Measurements from ENCODE around the gene MASP1. TPM values are rescaled to one million over a fixed set of nuclear protein-coding genes. Genes with fewer than 3 reads are reported as not detected.

MASP1 gene
- total RNA-seq, 2 experiments from 2014 or later: not detected

- Mint-ChIP-seq H3K4me3 (no peak overlapping the region), H3K27me3 (peaks cover 3% of the 10 kb centered on the region), H3K27ac (no peak overlapping the region), H3K36me3 (ENCODE audit: low read depth) (no peaks in the 10 kb centered on the region), H3K9me3 (no peaks in the 10 kb centered on the region), H3K4me1 (ENCODE audit: low read depth) (no peaks in the 10 kb centered on the region)
- CTCF ChIA-PET: interaction anchor here (10.3 kb wide), 1 partner anchor 10 kb away, joined by 93 read pairs; no protein-coding TSS in a partner anchor
- POLR2A ChIA-PET: no interaction called here
- intact Hi-C loops (cut with micrococcal nuclease): no loop called here
- no peak for DNase-seq
- no peak for ATAC-seq
- TF ChIP-seq, protein P1, sequence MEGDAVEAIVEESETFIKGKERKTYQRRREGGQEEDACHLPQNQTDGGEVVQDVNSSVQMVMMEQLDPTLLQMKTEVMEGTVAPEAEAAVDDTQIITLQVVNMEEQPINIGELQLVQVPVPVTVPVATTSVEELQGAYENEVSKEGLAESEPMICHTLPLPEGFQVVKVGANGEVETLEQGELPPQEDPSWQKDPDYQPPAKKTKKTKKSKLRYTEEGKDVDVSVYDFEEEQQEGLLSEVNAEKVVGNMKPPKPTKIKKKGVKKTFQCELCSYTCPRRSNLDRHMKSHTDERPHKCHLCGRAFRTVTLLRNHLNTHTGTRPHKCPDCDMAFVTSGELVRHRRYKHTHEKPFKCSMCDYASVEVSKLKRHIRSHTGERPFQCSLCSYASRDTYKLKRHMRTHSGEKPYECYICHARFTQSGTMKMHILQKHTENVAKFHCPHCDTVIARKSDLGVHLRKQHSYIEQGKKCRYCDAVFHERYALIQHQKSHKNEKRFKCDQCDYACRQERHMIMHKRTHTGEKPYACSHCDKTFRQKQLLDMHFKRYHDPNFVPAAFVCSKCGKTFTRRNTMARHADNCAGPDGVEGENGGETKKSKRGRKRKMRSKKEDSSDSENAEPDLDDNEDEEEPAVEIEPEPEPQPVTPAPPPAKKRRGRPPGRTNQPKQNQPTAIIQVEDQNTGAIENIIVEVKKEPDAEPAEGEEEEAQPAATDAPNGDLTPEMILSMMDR (IDR thresholded peaks at IDR 0.05): no peak
These were observed 37.2 kb upstream of the MASP1 start for GRCh38 chr3:187328691-187329090.

GRCh38 chr3:187327845-187328244 is 36.3 kb upstream of the MASP1 start:
- CTCF ChIA-PET: interaction anchor here (1.2 to 10.3 kb wide), 2 partner anchors 9 to 351 kb away, joined by 5 to 93 read pairs; no protein-coding TSS in a partner anchor
- POLR2A ChIA-PET: no interaction called here
- Mint-ChIP-seq H3K4me3 (no peak overlapping the region), H3K27ac (no peak overlapping the region), H3K36me3 (ENCODE audit: low read depth) (no peaks in the 10 kb centered on the region), H3K4me1 (ENCODE audit: low read depth) (no peaks in the 10 kb centered on the region), H3K27me3 (peaks cover 6% of the 10 kb centered on the region), H3K9me3 (no peaks in the 10 kb centered on the region)
- intact Hi-C loops (cut with micrococcal nuclease): no loop called here
- ATAC-seq: no peak
- no peak for DNase-seq
- TF ChIP-seq, protein P1 (IDR thresholded peaks at IDR 0.05): no peak

DNA sequence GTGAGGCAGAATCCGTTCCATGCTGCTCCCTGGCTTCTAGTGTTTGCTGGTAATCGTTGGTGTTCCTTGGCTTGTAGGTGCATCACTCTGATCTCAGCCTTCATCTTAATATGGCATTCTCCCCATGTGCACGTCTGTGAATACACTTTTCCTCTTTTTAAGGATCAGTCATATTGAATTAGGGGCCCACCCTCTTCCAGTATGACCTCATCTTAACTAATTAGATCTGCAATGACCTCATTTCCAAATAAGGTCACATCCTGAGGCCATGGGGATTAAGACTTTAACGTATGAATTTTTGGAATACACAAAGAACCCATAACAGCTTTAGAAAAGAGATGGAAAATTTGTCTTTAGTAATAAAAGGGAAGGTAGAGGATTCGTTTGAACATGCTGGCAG is 34.1 kb upstream of the MASP1 start:
- intact Hi-C loops (cut with micrococcal nuclease): no loop called here
- no peaks in the 10 kb centered on the region for H3K36me3 Mint-ChIP-seq (ENCODE audit: low read depth)
- no peak overlapping the region for H3K27ac Mint-ChIP-seq
- DNase-seq (no peak), ATAC-seq (no peak)
- CTCF ChIA-PET: interaction anchor here (1.0 to 11.9 kb wide), 3 partner anchors 33 to 391 kb away, joined by 3 to 372 read pairs (median 3); no protein-coding TSS in a partner anchor
- H3K27me3 Mint-ChIP-seq: peaks cover 9% of the 10 kb centered on the region
- TF ChIP-seq, protein P1 (IDR thresholded peaks at IDR 0.05): no peak
- POLR2A ChIA-PET: no interaction called here
- no peak overlapping the region for H3K4me3 Mint-ChIP-seq
- H3K4me1 Mint-ChIP-seq (ENCODE audit: low read depth): no peaks in the 10 kb centered on the region
- H3K9me3 Mint-ChIP-seq: no peaks in the 10 kb centered on the region

DNA sequence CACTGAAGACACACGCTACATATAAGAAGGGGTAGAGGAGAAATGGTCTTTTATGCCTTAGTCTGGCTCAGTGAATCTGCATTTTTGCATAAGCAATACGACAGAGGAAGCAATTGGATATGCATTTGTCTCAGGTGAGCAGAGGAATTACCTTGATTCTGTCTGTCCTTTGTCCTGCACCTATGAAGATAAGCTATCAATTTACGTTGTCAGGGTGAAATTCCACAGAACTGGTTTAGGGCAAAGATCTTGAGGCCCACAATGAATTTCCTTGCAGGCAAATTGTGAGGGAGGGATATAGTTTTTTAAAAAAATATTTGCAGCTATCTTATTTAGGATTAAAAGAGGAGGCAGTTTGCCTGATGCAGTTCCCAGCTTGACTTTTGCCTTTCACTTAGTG is 31.6 kb upstream of the MASP1 start:
- CTCF ChIA-PET: interaction anchor here (0.8 to 11.9 kb wide), 7 partner anchors 63 to 391 kb away, joined by 3 to 372 read pairs (median 4); no protein-coding TSS in a partner anchor
- DNase-seq (no peak), ATAC-seq (no peak)
- TF ChIP-seq, protein P1 (IDR thresholded peaks at IDR 0.05): no peak
- no peak overlapping the region for H3K27ac Mint-ChIP-seq
- POLR2A ChIA-PET: no interaction called here
- no peaks in the 10 kb centered on the region for H3K9me3 Mint-ChIP-seq
- no peak overlapping the region for H3K4me3 Mint-ChIP-seq
- no peaks in the 10 kb centered on the region for H3K36me3 Mint-ChIP-seq (ENCODE audit: low read depth)
- H3K27me3 Mint-ChIP-seq: peaks cover 16% of the 10 kb centered on the region
- intact Hi-C loops (cut with micrococcal nuclease): no loop called here
- H3K4me1 Mint-ChIP-seq (ENCODE audit: low read depth): peaks cover 6% of the 10 kb centered on the region

DNA sequence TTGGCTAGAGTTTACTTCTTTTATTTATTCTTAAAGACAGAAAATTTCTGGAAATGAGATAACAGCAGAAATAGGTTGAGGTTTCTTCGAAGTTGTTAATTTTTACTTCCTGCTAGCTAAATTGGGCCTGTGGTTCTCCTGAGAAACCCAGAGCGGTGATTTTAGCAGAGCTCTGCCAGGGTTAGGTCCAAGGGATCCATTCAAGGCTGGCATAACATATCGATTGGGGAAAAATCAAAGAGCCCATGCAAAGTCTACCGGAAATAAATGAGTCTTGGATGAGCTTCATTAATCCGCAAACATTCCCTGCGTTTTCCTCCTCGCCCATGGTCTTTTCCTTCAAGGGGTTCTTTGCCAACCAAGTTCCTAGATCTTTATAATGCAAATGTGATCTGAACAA is 30.8 kb upstream of the MASP1 start:
- POLR2A ChIA-PET: no interaction called here
- no peak for ATAC-seq

More for the DNA sequence above, 30.8 kb upstream of the MASP1 start:
- Mint-ChIP-seq H3K4me3 (no peak overlapping the region), H3K27ac (no peak overlapping the region), H3K27me3 (peaks cover 20% of the 10 kb centered on the region), H3K9me3 (no peaks in the 10 kb centered on the region), H3K36me3 (ENCODE audit: low read depth) (no peaks in the 10 kb centered on the region), H3K4me1 (ENCODE audit: low read depth) (peaks cover 6% of the 10 kb centered on the region)
- CTCF ChIA-PET: interaction anchor here (0.9 to 11.9 kb wide), 8 partner anchors 10 to 393 kb away, joined by 3 to 372 read pairs (median 4); no protein-coding TSS in a partner anchor
- intact Hi-C loops (cut with micrococcal nuclease): no loop called here
- TF ChIP-seq, protein P1 (IDR thresholded peaks at IDR 0.05): no peak
- no peak for DNase-seq

Data from activated CD8-positive, alpha-beta T cell treated with anti-CD3 and anti-CD28 coated beads for 36 hours (primary cell).